ENCODE measurements around the gene PPFIA3.

DNA sequence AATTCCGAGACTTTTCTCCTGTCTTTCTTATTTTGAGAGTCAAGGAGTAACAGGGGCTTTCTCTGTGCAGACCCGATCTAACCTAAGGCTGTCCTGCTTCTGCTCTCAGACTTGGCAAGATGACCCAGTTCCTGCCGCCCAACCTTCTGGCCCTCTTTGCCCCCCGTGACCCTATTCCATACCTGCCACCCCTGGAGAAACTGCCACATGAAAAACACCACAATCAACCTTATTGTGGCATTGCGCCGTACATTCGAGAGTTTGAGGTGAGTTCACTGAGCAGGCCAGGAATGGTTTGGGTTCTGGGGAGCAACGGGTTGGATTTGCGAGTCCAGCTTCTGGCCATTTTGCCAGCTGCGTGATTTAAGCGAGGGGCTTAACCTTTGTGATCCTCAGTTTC, 33.0 kb upstream of the PPFIA3 start:
- no peak for TF ChIP-seq SRF (IDR thresholded peaks at IDR 0.05; ENCODE audit: low read depth)
- no peak for TF ChIP-seq CEBPB (IDR thresholded peaks at IDR 0.05; ENCODE audit: low read depth)
- no peak for TF ChIP-seq EZH2phosphoT487 (IDR thresholded peaks at IDR 0.05; ENCODE audit: borderline replicate concordance)
- no peak for TF ChIP-seq CTCF (IDR thresholded peaks at IDR 0.05 in 2 of 3, conservative IDR thresholded peaks at IDR 0.05 in 1 of 3; ENCODE audit: borderline replicate concordance in 1 of 3, insufficient read depth in 1 of 3, low read depth in 2 of 3, low read length in 2 of 3)
- TF ChIP-seq MAX (IDR thresholded peaks at IDR 0.05) = no peak
- TF ChIP-seq POLR2AphosphoS5 (IDR thresholded peaks at IDR 0.05; ENCODE audit: low read depth, low read length) = no peak
- no peak for TF ChIP-seq SIN3A (IDR thresholded peaks at IDR 0.05; ENCODE audit: low read depth)
- no peak for TF ChIP-seq YY1 (IDR thresholded peaks at IDR 0.05; ENCODE audit: extremely low read depth, insufficient replicate concordance, low read depth, low read length)
- no peak for TF ChIP-seq JUND (IDR thresholded peaks at IDR 0.05)
- no peak for TF ChIP-seq POLR2A (IDR thresholded peaks at IDR 0.05; ENCODE audit: borderline replicate concordance, extremely low read depth, insufficient read depth, insufficient read length)
- TF ChIP-seq ZFX (IDR thresholded peaks at IDR 0.05) = no peak
- no peak for TF ChIP-seq EZH2 (IDR thresholded peaks at IDR 0.05)
